ENCODE results near the gene NKX2-4. TPM values are rescaled to one million over a fixed set of nuclear protein-coding genes. Genes with fewer than 3 reads are reported as not detected.
"Not testable (repeated sequence)": the region's sequence is repeated elsewhere in the genome, so short reads cannot be mapped to it uniquely, and the experiment has no call there.

The NKX2-4 gene
- polyA plus RNA-seq, 3 donors = not detected

DNA sequence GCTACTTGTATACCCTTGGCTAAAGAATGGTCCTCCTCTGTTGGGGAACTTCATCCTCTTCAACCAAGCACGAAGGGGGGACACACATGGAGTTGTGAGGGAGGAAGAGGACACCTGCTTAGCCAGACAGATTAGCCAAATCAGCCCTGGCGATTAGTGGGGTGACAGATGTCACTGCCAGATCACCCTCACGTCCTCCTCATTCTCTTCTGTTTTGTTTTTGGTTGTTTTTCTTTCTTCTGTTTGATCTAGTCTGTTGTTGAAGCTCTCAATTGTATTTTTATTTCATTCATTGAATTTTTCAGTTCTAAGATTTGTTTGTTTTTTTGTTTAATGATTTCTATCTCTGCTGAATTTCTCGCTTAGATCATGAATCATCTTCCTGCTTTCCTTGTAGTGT is 27.5 kb upstream of the NKX2-4 start:
- Histone ChIP-seq H4K20me1 (ENCODE audit: insufficient read depth, low read length) (no peaks in the 10 kb centered on the region), H3K27me3 (ENCODE audit: control insufficient read depth in 2 of 2, insufficient read depth in 2 of 2, low read length in 2 of 2) (no peaks in the 10 kb centered on the region), H3K79me2 (ENCODE audit: insufficient read depth, low read length) (no peaks in the 10 kb centered on the region), H3K4me1 (ENCODE audit: control insufficient read depth in 1 of 2, insufficient read depth in 2 of 2, low read length in 2 of 2) (no peaks in the 10 kb centered on the region), H3K27ac (ENCODE audit: low read depth in 1 of 2, low read length in 2 of 2) (no peak overlapping the region), H3K36me3 (replicated peaks in 1 of 2; ENCODE audit: control insufficient read depth in 1 of 2, insufficient read depth in 2 of 2, low read length in 2 of 2) (no peaks in the 10 kb centered on the region), H2AFZ (ENCODE audit: insufficient read depth, low read depth, low read length, poor library complexity, severe bottlenecking) (no peak overlapping the region), H3K9me3 (replicated peaks in 1 of 2; ENCODE audit: control insufficient read depth in 1 of 2, insufficient read depth in 1 of 2, low read length in 2 of 2) (peaks cover 25 to 28% of the 10 kb centered on the region in 2 donors), H3K4me3 (replicated peaks in 1 of 3; ENCODE audit: low read depth in 2 of 3, low read length in 3 of 3) (no peak overlapping the region), H3K4me2 (replicated peaks; ENCODE audit: extremely low read depth, low read length, poor library complexity, severe bottlenecking) (no peak overlapping the region), H3K9ac (ENCODE audit: insufficient read depth, low read length, poor library complexity, severe bottlenecking) (no peak overlapping the region)
- DNase-seq = no peak
- peaks cover 16 to 39% (median 31%) of the 10 kb centered on the region in 7 donors for H3K9me3 Mint-ChIP-seq
- no peak overlapping the region for H3K4me3 Mint-ChIP-seq
- H3K36me3 Mint-ChIP-seq = no peaks in the 10 kb centered on the region
- 100% methylated on average over 1 of the region's 4 CpGs for WGBS (ENCODE audit: insufficient coverage)
- intact Hi-C loops (cut with micrococcal nuclease) = no loop called here
- peaks cover 7 to 18% (median 8%) of the 10 kb centered on the region in 3 donors for H3K27me3 Mint-ChIP-seq (ENCODE audit: low read depth in 3 of 3)
- H3K27ac Mint-ChIP-seq = no peak overlapping the region
- no peaks in the 10 kb centered on the region for H3K4me1 Mint-ChIP-seq
- TF ChIP-seq, protein P1, sequence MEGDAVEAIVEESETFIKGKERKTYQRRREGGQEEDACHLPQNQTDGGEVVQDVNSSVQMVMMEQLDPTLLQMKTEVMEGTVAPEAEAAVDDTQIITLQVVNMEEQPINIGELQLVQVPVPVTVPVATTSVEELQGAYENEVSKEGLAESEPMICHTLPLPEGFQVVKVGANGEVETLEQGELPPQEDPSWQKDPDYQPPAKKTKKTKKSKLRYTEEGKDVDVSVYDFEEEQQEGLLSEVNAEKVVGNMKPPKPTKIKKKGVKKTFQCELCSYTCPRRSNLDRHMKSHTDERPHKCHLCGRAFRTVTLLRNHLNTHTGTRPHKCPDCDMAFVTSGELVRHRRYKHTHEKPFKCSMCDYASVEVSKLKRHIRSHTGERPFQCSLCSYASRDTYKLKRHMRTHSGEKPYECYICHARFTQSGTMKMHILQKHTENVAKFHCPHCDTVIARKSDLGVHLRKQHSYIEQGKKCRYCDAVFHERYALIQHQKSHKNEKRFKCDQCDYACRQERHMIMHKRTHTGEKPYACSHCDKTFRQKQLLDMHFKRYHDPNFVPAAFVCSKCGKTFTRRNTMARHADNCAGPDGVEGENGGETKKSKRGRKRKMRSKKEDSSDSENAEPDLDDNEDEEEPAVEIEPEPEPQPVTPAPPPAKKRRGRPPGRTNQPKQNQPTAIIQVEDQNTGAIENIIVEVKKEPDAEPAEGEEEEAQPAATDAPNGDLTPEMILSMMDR (IDR thresholded peaks at IDR 0.05) = no peak

DNA sequence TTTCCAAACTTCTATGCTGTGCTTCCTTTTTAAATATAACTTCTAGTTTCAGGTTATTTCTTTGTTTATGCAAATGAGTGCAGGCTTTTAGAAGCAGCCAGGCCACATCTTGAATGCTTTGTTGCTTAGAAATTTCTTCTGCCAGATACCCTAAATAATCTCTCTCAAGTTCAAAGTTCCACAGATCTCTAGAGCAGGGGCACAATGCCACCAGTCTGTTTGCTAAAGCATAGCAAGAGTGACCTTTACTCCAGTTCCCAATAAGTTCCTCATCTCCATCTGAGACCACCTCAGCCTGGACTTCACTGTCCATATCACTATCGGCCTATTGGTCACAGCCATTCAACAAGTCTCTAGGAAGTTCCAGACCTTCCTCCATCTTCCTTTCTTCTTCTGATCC is 26.4 kb upstream of the NKX2-4 start:
- H3K9me3 ChIP-seq (replicated peaks in 1 of 2; ENCODE audit: control insufficient read depth in 1 of 2, insufficient read depth in 1 of 2, low read length in 2 of 2) = peaks cover 25 to 28% of the 10 kb centered on the region in 2 donors
- H2AFZ ChIP-seq (ENCODE audit: insufficient read depth, low read depth, low read length, poor library complexity, severe bottlenecking); H3K27me3 ChIP-seq (ENCODE audit: control insufficient read depth in 2 of 2, insufficient read depth in 2 of 2, low read length in 2 of 2); H3K27ac Mint-ChIP-seq; H3K9ac ChIP-seq (ENCODE audit: insufficient read depth, low read length, poor library complexity, severe bottlenecking); DNase-seq; H3K4me2 ChIP-seq (replicated peaks; ENCODE audit: extremely low read depth, low read length, poor library complexity, severe bottlenecking); H3K27ac ChIP-seq (ENCODE audit: low read depth in 1 of 2, low read length in 2 of 2); H4K20me1 ChIP-seq (ENCODE audit: insufficient read depth, low read length); H3K4me3 ChIP-seq (replicated peaks in 1 of 3; ENCODE audit: low read depth in 2 of 3, low read length in 3 of 3); H3K4me1 ChIP-seq (ENCODE audit: control insufficient read depth in 1 of 2, insufficient read depth in 2 of 2, low read length in 2 of 2); H3K4me3 Mint-ChIP-seq; H3K4me1 Mint-ChIP-seq; intact Hi-C loops (cut with micrococcal nuclease); H3K36me3 ChIP-seq (replicated peaks in 1 of 2; ENCODE audit: control insufficient read depth in 1 of 2, insufficient read depth in 2 of 2, low read length in 2 of 2); H3K36me3 Mint-ChIP-seq; H3K79me2 ChIP-seq (ENCODE audit: insufficient read depth, low read length): not testable (repeated sequence)
- Mint-ChIP-seq H3K9me3 (peaks cover 18 to 37% (median 34%) of the 10 kb centered on the region in 7 donors), H3K27me3 (ENCODE audit: low read depth in 3 of 3) (peaks cover 4 to 14% (median 7%) of the 10 kb centered on the region in 3 donors)
- 100% methylated on average over 1 of the region's 1 CpG for WGBS (ENCODE audit: insufficient coverage)

Measured in CD14-positive monocyte (primary cell).